ENCODE data around the gene CAPN13.
A peak's percentile ranks its signal among the peaks of the same experiment; 100 is the strongest.

CAPN13 gene

GRCh38 chr2:30714811-30715709, 92.2 kb downstream of the CAPN13 start:
- Histone ChIP-seq H3K4me1 (peaks cover 35 to 48% (median 43%) of the 10 kb centered on the region in 10 experiments), H3K9me3 (replicated peaks in 1 of 11) (peaks cover 0 to 5% (median 0%) of the 10 kb centered on the region in 11 experiments; a peak in 2 of 22 replicates), H3K36me3 (no peaks in the 10 kb centered on the region), H3K9ac (peak overlapping the region in 10 of 11 experiments; percentile 8 to 54 (median 40); a peak in 11 of 22 replicates), H3K4me3 (no peak overlapping the region), H3K27ac (peak overlapping the region in 9 of 11 experiments; percentile 2 to 55 (median 34); a peak in 12 of 22 replicates), H3K27me3 (no peaks in the 10 kb centered on the region), H4K20me1 (no peaks in the 10 kb centered on the region), H3K4me2 (peak overlapping the region; percentile 52 to 77 (median 68))
- no peak for TF ChIP-seq Cebpa-rat (IDR thresholded peaks at IDR 0.05)

GRCh38 chr2:30713698-30714097, 93.5 kb downstream of the CAPN13 start:
- Histone ChIP-seq H3K4me2 (peak overlapping the region; percentile 36 to 75 (median 52)), H3K27ac (peak overlapping the region; percentile 28 to 72 (median 61); a peak in 21 of 22 replicates)

GRCh38 chr2:30711646-30712085, 95.6 kb downstream of the CAPN13 start:
- Histone ChIP-seq H3K36me3 (no peaks in the 10 kb centered on the region), H3K4me3 (no peak overlapping the region), H4K20me1 (no peaks in the 10 kb centered on the region), H3K9me3 (replicated peaks in 1 of 11) (no peaks in the 10 kb centered on the region), H3K4me1 (peaks cover 35 to 47% (median 42%) of the 10 kb centered on the region in 10 experiments), H3K4me2 (no peak overlapping the region; a peak in 1 of 22 replicates), H3K27me3 (no peaks in the 10 kb centered on the region), H3K27ac (no peak overlapping the region), H3K9ac (no peak overlapping the region)
- TF ChIP-seq Cebpa-rat (IDR thresholded peaks at IDR 0.05): no peak

More at GRCh38 chr2:30713698-30714097, 93.5 kb downstream of the CAPN13 start:
- no peaks in the 10 kb centered on the region for H3K36me3 ChIP-seq
- no peak overlapping the region for H3K4me3 ChIP-seq
- H3K9me3 ChIP-seq (replicated peaks in 1 of 11): no peaks in the 10 kb centered on the region
- H3K9ac ChIP-seq: peak overlapping the region in 9 of 11 experiments; percentile 3 to 52 (median 32); a peak in 14 of 22 replicates
- H4K20me1 ChIP-seq: no peaks in the 10 kb centered on the region
- peaks cover 35 to 48% (median 43%) of the 10 kb centered on the region in 10 experiments for H3K4me1 ChIP-seq
- no peaks in the 10 kb centered on the region for H3K27me3 ChIP-seq
- no peak for TF ChIP-seq Cebpa-rat (IDR thresholded peaks at IDR 0.05)

- H3K9me3 ChIP-seq (replicated peaks in 1 of 11): no peaks in the 10 kb centered on the region
- H3K4me1 ChIP-seq: peaks cover 28 to 38% (median 37%) of the 10 kb centered on the region in 10 experiments
- H3K27me3 ChIP-seq: no peaks in the 10 kb centered on the region
- H3K4me2 ChIP-seq: no peak overlapping the region
- no peaks in the 10 kb centered on the region for H3K36me3 ChIP-seq
- 0 out of 22 replicates have a peak overlapping the region, but pooled peaks of 1 of the 11 experiments have one; percentile 27 for H3K9ac ChIP-seq
- H3K27ac ChIP-seq: no peak overlapping the region
- no peak overlapping the region for H3K4me3 ChIP-seq
- H4K20me1 ChIP-seq: no peaks in the 10 kb centered on the region
- TF ChIP-seq Cebpa-rat (IDR thresholded peaks at IDR 0.05): no peak
Observed at GRCh38 chr2:30710461-30710860, 96.8 kb downstream of the CAPN13 start.

GRCh38 chr2:30710016-30710415, 97.2 kb downstream of the CAPN13 start:
- no peaks in the 10 kb centered on the region for H4K20me1 ChIP-seq
- peaks cover 24 to 34% (median 32%) of the 10 kb centered on the region in 10 experiments for H3K4me1 ChIP-seq
- TF ChIP-seq Cebpa-rat (IDR thresholded peaks at IDR 0.05): no peak
- no peaks in the 10 kb centered on the region for H3K9me3 ChIP-seq (replicated peaks in 1 of 11)
- H3K4me3 ChIP-seq: no peak overlapping the region
- 0 out of 22 replicates have a peak overlapping the region, but pooled peaks of 1 of the 11 experiments have one; percentile 27 for H3K9ac ChIP-seq
- H3K27me3 ChIP-seq: no peaks in the 10 kb centered on the region
- H3K36me3 ChIP-seq: no peaks in the 10 kb centered on the region
- no peak overlapping the region for H3K4me2 ChIP-seq
- no peak overlapping the region for H3K27ac ChIP-seq

GRCh38 chr2:30709516-30709915, 97.7 kb downstream of the CAPN13 start:
- no peak overlapping the region for H3K4me2 ChIP-seq
- no peaks in the 10 kb centered on the region for H3K36me3 ChIP-seq
- no peaks in the 10 kb centered on the region for H4K20me1 ChIP-seq
- no peak overlapping the region for H3K9ac ChIP-seq
- H3K9me3 ChIP-seq (replicated peaks in 1 of 11): no peaks in the 10 kb centered on the region
- no peak overlapping the region for H3K27ac ChIP-seq
- no peak for TF ChIP-seq Cebpa-rat (IDR thresholded peaks at IDR 0.05)
- no peak overlapping the region for H3K4me3 ChIP-seq
- H3K4me1 ChIP-seq: peaks cover 19 to 29% (median 27%) of the 10 kb centered on the region in 10 experiments
- no peaks in the 10 kb centered on the region for H3K27me3 ChIP-seq

GRCh38 chr2:30708491-30709290, 98.6 kb downstream of the CAPN13 start:
- H3K27ac ChIP-seq: no peak overlapping the region
- H3K4me1 ChIP-seq: peaks cover 12 to 21% (median 20%) of the 10 kb centered on the region in 10 experiments
- no peak overlapping the region for H3K9ac ChIP-seq
- no peak for TF ChIP-seq Cebpa-rat (IDR thresholded peaks at IDR 0.05)
- no peaks in the 10 kb centered on the region for H3K27me3 ChIP-seq
- H3K9me3 ChIP-seq (replicated peaks in 1 of 11): no peaks in the 10 kb centered on the region
- H4K20me1 ChIP-seq: no peaks in the 10 kb centered on the region
- H3K4me3 ChIP-seq: no peak overlapping the region
- no peak overlapping the region for H3K4me2 ChIP-seq
- no peaks in the 10 kb centered on the region for H3K36me3 ChIP-seq

GRCh38 chr2:30707304-30707903, 99.8 kb downstream of the CAPN13 start:
- H3K4me1 ChIP-seq: peaks cover 0 to 17% (median 7%) of the 10 kb centered on the region in 10 experiments; a peak in 16 of 20 replicates
- H3K27ac ChIP-seq: no peak overlapping the region
- H4K20me1 ChIP-seq: no peaks in the 10 kb centered on the region
- H3K9me3 ChIP-seq (replicated peaks in 1 of 11): peaks cover 4 to 9% (median 6%) of the 10 kb centered on the region in 11 experiments; a peak in 19 of 22 replicates
- no peaks in the 10 kb centered on the region for H3K36me3 ChIP-seq
- no peak overlapping the region for H3K4me2 ChIP-seq
- TF ChIP-seq Cebpa-rat (IDR thresholded peaks at IDR 0.05): no peak
- no peaks in the 10 kb centered on the region for H3K27me3 ChIP-seq
- H3K4me3 ChIP-seq: no peak overlapping the region
- no peak overlapping the region for H3K9ac ChIP-seq
